H1 (cell line): ENCODE measurements around the gene PRRG2. TPM values are rescaled to one million over a fixed set of nuclear protein-coding genes. Genes with fewer than 3 reads are reported as not detected.

Experiments used
- CTCF ChIA-PET: fragments of 300-600 bp; sonication (Branson Sonifier 250); formaldehyde crosslinking; loops from one replicate; lab custom pipeline; 2021; ENCODE audit not compliant: partially characterized antibody; lab: Charles Lee
- POLR2A ChIA-PET: fragments of 300-600 bp; sonication (Branson Sonifier 250); formaldehyde crosslinking; loops from one replicate; lab custom pipeline; 2021; ENCODE audit warnings: inconsistent platforms; ENCODE audit not compliant: partially characterized antibody; lab: Charles Lee
- DNase-seq, 2 experiments: peaks; one replicate each; pipeline versions ENCODE4 v3.0.0 to v3.0.0-alpha.2; 2010 to 2022; ENCODE audit warnings: low spot score in 2 of 2, low read depth in 1 of 2, mixed read lengths in 1 of 2
- FAIRE-seq: peaks from 2 replicates; lab custom pipeline; 2011; peaks lifted over from hg19 to GRCh38; lab: Jason Lieb, UNC
- H2AFZ ChIP-seq: 2 replicates; pipeline ENCODE4 v1.8.1; 2012; ENCODE audit warnings: low read length, inconsistent platforms
- H2AK5ac ChIP-seq: 2 replicates; pipeline ENCODE4 v1.6.1; 2013; ENCODE audit warnings: low read depth, low read length
- H2BK120ac ChIP-seq: replicated peaks from 2 replicates; pipeline ENCODE3; 2013; ENCODE audit warnings: low read depth, low read length, inconsistent platforms
- H2BK12ac ChIP-seq: 2 replicates; pipeline ENCODE4 v1.6.1; 2013; ENCODE audit warnings: low read depth, low read length
- H2BK15ac ChIP-seq: 2 replicates; pipeline ENCODE4 v1.6.1; 2013; ENCODE audit warnings: low read length
- H2BK20ac ChIP-seq: 2 replicates; pipeline ENCODE4 v1.6.1; 2013; ENCODE audit warnings: low read length
- H2BK5ac ChIP-seq: 2 replicates; pipeline ENCODE4 v1.6.1; 2013; ENCODE audit warnings: low read depth, low read length
- H3K14ac ChIP-seq: 2 replicates; pipeline ENCODE4 v1.6.1; 2013; ENCODE audit warnings: inconsistent platforms; ENCODE audit not compliant: insufficient read length
- H3K18ac ChIP-seq: 2 replicates; pipeline ENCODE4 v1.6.1; 2013; ENCODE audit warnings: low read length; ENCODE audit errors: extremely low read depth
- H3K23ac ChIP-seq: 2 replicates; pipeline ENCODE4 v1.6.1; 2013; ENCODE audit warnings: inconsistent platforms; ENCODE audit not compliant: insufficient read length
- H3K23me2 ChIP-seq: 2 replicates; pipeline ENCODE4 v1.6.1; 2013; ENCODE audit warnings: low read depth, low read length
- H3K27ac ChIP-seq: 2 replicates; pipeline ENCODE4 v1.6.1; 2011; ENCODE audit warnings: low read depth, low read length, inconsistent platforms
- H3K27me3 ChIP-seq, 4 experiments: replicated peaks in 1 of 4; 1 replicate in 1 of 4; 2 replicates in 3 of 4; pipeline versions ENCODE4 v1.6.1 to v1.8.1; 2011 to 2013; ENCODE audit warnings: low read length in 3 of 4, mild to moderate bottlenecking in 3 of 4, inconsistent platforms in 2 of 4, mixed read lengths in 2 of 4, moderate library complexity in 1 of 4; ENCODE audit not compliant: control insufficient read depth in 3 of 4, insufficient read depth in 3 of 4; ENCODE audit errors: extremely low read depth in 1 of 4
- H3K36me3 ChIP-seq, 4 experiments: 2 replicates each; pipeline versions ENCODE4 v1.6.1 to v1.8.1; 2011 to 2013; ENCODE audit warnings: mild to moderate bottlenecking in 4 of 4, low read length in 3 of 4, moderate library complexity in 2 of 4, control low read depth in 1 of 4, inconsistent platforms in 1 of 4; ENCODE audit not compliant: insufficient read depth in 4 of 4, control insufficient read depth in 2 of 4
- H3K4ac ChIP-seq: replicated peaks from 2 replicates; pipeline ENCODE3; 2013; ENCODE audit warnings: low read length, low read depth, mixed read lengths, inconsistent platforms; ENCODE audit not compliant: insufficient read length
- H3K4me1 ChIP-seq, 4 experiments: replicated peaks in 1 of 4; 1 replicate in 1 of 4; 2 replicates in 3 of 4; pipeline versions ENCODE4 v1.6.1 to v1.8.1; 2011 to 2013; ENCODE audit warnings: low read length in 3 of 4, inconsistent platforms in 2 of 4, mixed read lengths in 1 of 4; ENCODE audit not compliant: insufficient read depth in 4 of 4, control insufficient read depth in 3 of 4
- H3K4me2 ChIP-seq, 2 experiments: 2 replicates each; pipeline versions ENCODE4 v1.6.1 to v1.8.1; 2011 to 2013; ENCODE audit warnings: low read depth in 2 of 2, low read length in 2 of 2, control low read depth in 1 of 2, inconsistent platforms in 1 of 2, mild to moderate bottlenecking in 1 of 2; ENCODE audit not compliant: insufficient read depth in 1 of 2
- H3K4me3 ChIP-seq, 4 experiments: fragments of 200-600, 300-600 bp in 1 of 4; sonication (generic), shearing (Covaris generic), sonication (Bioruptor Twin) in 1 of 4; 2 replicates each; pipeline versions ENCODE4 v1.5.1 to v1.8.1; 2011 to 2016; ENCODE audit warnings: low read length in 4 of 4, low read depth in 3 of 4, control low read depth in 2 of 4, inconsistent platforms in 2 of 4, mild to moderate bottlenecking in 2 of 4, mixed read lengths in 1 of 4, moderate library complexity in 1 of 4; ENCODE audit not compliant: insufficient read depth in 2 of 4; ENCODE audit errors: extremely low read depth in 1 of 4
- H3K56ac ChIP-seq: replicated peaks from 2 replicates; pipeline ENCODE3; 2013; ENCODE audit warnings: low read depth, mild to moderate bottlenecking, mixed read lengths, low read length, inconsistent platforms; ENCODE audit not compliant: insufficient read length
- H3K79me1 ChIP-seq: 2 replicates; pipeline ENCODE4 v1.6.1; 2013; ENCODE audit warnings: low read depth, low read length, control low read depth
- H3K79me2 ChIP-seq, 2 experiments: 2 replicates each; pipeline versions ENCODE4 v1.6.1 to v1.8.1; 2012 to 2013; ENCODE audit warnings: low read length in 2 of 2, mild to moderate bottlenecking in 2 of 2, inconsistent platforms in 1 of 2; ENCODE audit not compliant: insufficient read depth in 2 of 2, control insufficient read depth in 1 of 2
- H3K9ac ChIP-seq, 4 experiments: replicated peaks in 1 of 4; 1 replicate in 1 of 4; 2 replicates in 3 of 4; pipeline versions ENCODE4 v1.6.1 to v1.8.1; 2011 to 2013; ENCODE audit warnings: low read depth in 3 of 4, low read length in 3 of 4, control low read depth in 2 of 4, mild to moderate bottlenecking in 2 of 4, moderate library complexity in 2 of 4, inconsistent platforms in 1 of 4; ENCODE audit errors: extremely low read depth in 1 of 4
- H3K9me3 ChIP-seq, 2 experiments: 2 replicates each; pipeline versions ENCODE4 v1.6.1 to v1.8.1; 2012 to 2013; ENCODE audit warnings: mild to moderate bottlenecking in 2 of 2, moderate library complexity in 2 of 2, control low read depth in 1 of 2, inconsistent platforms in 1 of 2, low read depth in 1 of 2, low read length in 1 of 2, mixed read lengths in 1 of 2; ENCODE audit not compliant: insufficient read depth in 2 of 2
- H4K20me1 ChIP-seq, 2 experiments: replicated peaks in 1 of 2; 2 replicates each; pipeline versions ENCODE3 to v1.8.1; 2011 to 2013; ENCODE audit warnings: inconsistent platforms in 2 of 2, low read length in 2 of 2, mild to moderate bottlenecking in 1 of 2; ENCODE audit not compliant: insufficient read depth in 2 of 2, control insufficient read depth in 1 of 2
- H4K5ac ChIP-seq: 2 replicates; pipeline ENCODE4 v1.6.1; 2013; ENCODE audit warnings: low read length, low read depth, mixed read lengths, inconsistent platforms; ENCODE audit not compliant: insufficient read length
- H4K8ac ChIP-seq: 2 replicates; pipeline ENCODE4 v1.8.0; 2013; ENCODE audit warnings: mild to moderate bottlenecking, moderate library complexity, low read length, inconsistent platforms; ENCODE audit not compliant: insufficient read depth; ENCODE audit errors: extremely low read depth
- H4K91ac ChIP-seq: replicated peaks from 2 replicates; pipeline ENCODE3; 2013; ENCODE audit warnings: low read length, mixed read lengths, inconsistent platforms; ENCODE audit not compliant: insufficient read length
- BACH1 ChIP-seq: IDR thresholded peaks from 2 replicates; pipeline ENCODE4 v1.6.1; 2012; ENCODE audit warnings: low read length, improper control_type of control experiment
- FOSL1 ChIP-seq: IDR thresholded peaks from 2 replicates; pipeline ENCODE4 v1.6.1; 2011; ENCODE audit warnings: mild to moderate bottlenecking, low read depth, low read length, moderate library complexity; ENCODE audit not compliant: insufficient read depth
- HDAC2 ChIP-seq, 2 experiments: fragments of 300-600 bp in 1 of 2; sonication (generic) in 1 of 2; IDR thresholded peaks; 2 replicates each; pipeline ENCODE4 v1.6.1; 2011 to 2012; ENCODE audit warnings: low read depth in 2 of 2, low read length in 2 of 2, mild to moderate bottlenecking in 2 of 2, moderate library complexity in 2 of 2, borderline replicate concordance in 1 of 2, inconsistent platforms in 1 of 2
- KDM5A ChIP-seq: fragments of 200-600 bp; IDR thresholded peaks from 2 replicates; pipeline ENCODE4 v1.7.1; 2012; ENCODE audit warnings: mild to moderate bottlenecking, low read length, inconsistent platforms, mixed read lengths
- NANOG ChIP-seq: IDR thresholded peaks from 2 replicates; pipeline ENCODE4 v1.6.1; 2011; ENCODE audit warnings: low read length, low read depth, mild to moderate bottlenecking, inconsistent platforms; ENCODE audit not compliant: insufficient read depth, poor library complexity, severe bottlenecking
- NRF1 ChIP-seq: IDR thresholded peaks from 2 replicates; pipeline ENCODE4 v1.6.1; 2011; ENCODE audit warnings: mild to moderate bottlenecking, low read depth, low read length, improper control_type of control experiment
- RAD21 ChIP-seq, 2 experiments: IDR thresholded peaks in 1 of 2; conservative IDR thresholded peaks in 1 of 2; 2 replicates each; pipeline ENCODE4 v1.6.1; 2011; ENCODE audit warnings: low read depth in 2 of 2, low read length in 2 of 2, improper control_type of control experiment in 1 of 2, inconsistent platforms in 1 of 2, mild to moderate bottlenecking in 1 of 2, moderate library complexity in 1 of 2
- RBBP5 ChIP-seq: IDR thresholded peaks from 2 replicates; pipeline ENCODE4 v1.7.1; 2012; ENCODE audit warnings: low read depth, mild to moderate bottlenecking, inconsistent platforms, low read length, moderate library complexity, borderline replicate concordance
- RNF2 ChIP-seq: fragments of 200-900, 300-1000 bp; sonication (generic); IDR thresholded peaks from 2 replicates; pipeline ENCODE4 v1.7.1; 2016; ENCODE audit warnings: borderline replicate concordance, low read depth, mild to moderate bottlenecking, antibody characterized with exemption, low read length; ENCODE audit not compliant: poor library complexity, severe bottlenecking; ENCODE audit errors: missing control alignments
- RXRA ChIP-seq: IDR thresholded peaks from 2 replicates; pipeline ENCODE4 v1.6.1; 2011; ENCODE audit warnings: low read depth, mild to moderate bottlenecking, low read length, moderate library complexity; ENCODE audit not compliant: insufficient read depth
- SIX5 ChIP-seq: IDR thresholded peaks from 2 replicates; pipeline ENCODE4 v1.6.1; 2011; ENCODE audit warnings: mild to moderate bottlenecking, low read depth, low read length
- SP1 ChIP-seq: IDR thresholded peaks from 2 replicates; pipeline ENCODE4 v1.6.1; 2011; ENCODE audit warnings: low read depth, low read length
- TBP ChIP-seq: IDR thresholded peaks from 2 replicates; pipeline ENCODE4 v1.6.1; 2011; ENCODE audit warnings: low read depth, low read length, improper control_type of control experiment
- WGBS, 2 experiments: shearing (Covaris generic) in 1 of 2; methylation state at CpG; one replicate each; pipeline versions ENCODE4 v1.1.6 to v1.1.7; 2013 to 2015; ENCODE audit warnings: low lambda C conversion rate in 2 of 2, mixed read lengths in 2 of 2, inconsistent platforms in 1 of 2, low coverage in 1 of 2, missing lambda C conversion rate in 1 of 2; ENCODE audit not compliant: insufficient replicate concordance in 2 of 2, insufficient coverage in 1 of 2, insufficient read length in 1 of 2; ENCODE audit errors: extremely low coverage in 1 of 2, missing lambda C conversion rate in 1 of 2; 5-methylcytosine and 5-hydroxymethylcytosine counted together
- polyA plus RNA-seq, 7 experiments: library from polyadenylated mRNA; depleted of rRNA in 3 of 7; stranded (reverse) in 5 of 7; unstranded in 2 of 7; fragments of >200 nt in 5 of 7; fragments of 200-250 nt in 2 of 7; gene quantifications; 1 replicate in 5 of 7; 2 replicates in 1 of 7; 4 replicates in 1 of 7; pipeline versions ENCODE4 v1.2.1 to v1.2.3, GENCODE V29; 2011 to 2013; ENCODE audit warnings: missing spikeins in 2 of 7, mixed read lengths in 2 of 7
- total RNA-seq: library from RNA; stranded (reverse); fragmentation: NEBNext Ultra II Directional; extraction: Animal tissue kit (Norgen Biotek cat#: 25700); gene quantifications from 2 replicates; pipeline ENCODE4 v1.2.1, GENCODE V29; 2021

PRRG2 gene
- total and polyA plus RNA-seq, 2 of the 8 experiments (the other 6 are each of a cell fraction or from before 2014, with no cell fraction given) = 4.1 to 5.6 TPM

DNA sequence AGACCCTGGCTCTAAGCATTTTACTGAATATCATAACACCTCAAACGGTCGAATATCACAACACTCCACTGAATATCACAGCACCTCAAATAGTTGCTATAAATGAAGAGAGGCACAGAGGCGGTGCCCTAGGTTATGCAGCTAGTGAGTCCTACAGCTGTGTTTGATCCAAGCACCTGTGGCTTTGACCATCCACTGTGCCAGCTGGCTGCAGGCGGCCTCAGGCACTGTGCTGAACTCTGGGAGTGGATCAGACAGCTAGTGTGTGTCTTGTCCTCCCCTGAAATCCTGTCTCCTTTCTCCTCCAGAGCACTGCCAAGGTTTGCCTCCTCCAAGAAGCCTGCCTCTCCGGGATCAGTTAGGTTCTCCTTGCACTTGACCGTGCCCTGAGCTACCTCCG, 8.1 kb upstream of the PRRG2 start:
- H3K4me3 ChIP-seq = no peak overlapping the region
- FAIRE-seq (no peak), DNase-seq (no peak)
- no peaks in the 10 kb centered on the region for H3K27me3 ChIP-seq
- H3K23me2 ChIP-seq = no peaks in the 10 kb centered on the region
- WGBS, 2 experiments = 87% methylated on average over 7 of the region's 7 CpGs; no CpG with 5 or more reads in 1 of the 2 experiments
- H2BK15ac ChIP-seq = no peak overlapping the region
- no peak overlapping the region for H3K27ac ChIP-seq
- no peak overlapping the region for H2BK12ac ChIP-seq
- no peak overlapping the region for H3K23ac ChIP-seq
- no peak overlapping the region for H4K91ac ChIP-seq
- H3K14ac ChIP-seq = no peak overlapping the region
- no peak overlapping the region; the same call in 1 of the 2 replicates for H4K8ac ChIP-seq
- ChIA-PET POLR2A (interaction anchor here (1.7 to 4.8 kb wide), 3 partner anchors 12 to 78 kb away, joined by 5 to 22 read pairs (median 16); partner anchors contain the start of gene RPS11), CTCF (interaction anchor here (0.6 to 8.1 kb wide), 6 partner anchors 19 to 94 kb away, joined by 3 to 240 read pairs (median 6); no protein-coding TSS in a partner anchor)
- no peaks in the 10 kb centered on the region for H3K9me3 ChIP-seq
- H3K4me2 ChIP-seq = no peak overlapping the region
- no peak overlapping the region for H4K5ac ChIP-seq
- H3K36me3 ChIP-seq = peaks cover 0 to 8% (median 4%) of the 10 kb centered on the region in 4 experiments; a peak in 4 of 8 replicates
- peaks cover 0 to 41% of the 10 kb centered on the region in 2 experiments; a peak in 3 of 4 replicates for H3K79me2 ChIP-seq
- no peak overlapping the region for H3K56ac ChIP-seq
- H2BK5ac ChIP-seq = no peak overlapping the region
- no peak overlapping the region for H2BK120ac ChIP-seq
- peaks cover 2% of the 10 kb centered on the region; the same call in 1 of the 2 replicates for H3K79me1 ChIP-seq
- peaks cover 2 to 5% (median 4%) of the 10 kb centered on the region in 4 experiments; a peak in 5 of 7 replicates for H3K4me1 ChIP-seq
- peaks cover 8 to 10% of the 10 kb centered on the region in 2 experiments for H4K20me1 ChIP-seq
- no peak overlapping the region for H2AK5ac ChIP-seq
- H2BK20ac ChIP-seq = no peak overlapping the region
- no peak overlapping the region for H3K9ac ChIP-seq
- H3K4ac ChIP-seq = no peak overlapping the region
- H3K18ac ChIP-seq = no peak overlapping the region
- no peak overlapping the region for H2AFZ ChIP-seq
- TF ChIP-seq RXRA = no peak
- no peak for TF ChIP-seq NANOG
- no peak for TF ChIP-seq BACH1
- TF ChIP-seq RNF2 = no peak
- TF ChIP-seq TBP = no peak
- no peak for TF ChIP-seq NRF1
- TF ChIP-seq RBBP5 = no peak
- no peak for TF ChIP-seq HDAC2 (IDR thresholded peaks at IDR 0.05; ENCODE audit: borderline replicate concordance in 1 of 2, low read depth in 2 of 2, low read length in 2 of 2)
- no peak for TF ChIP-seq RAD21 (IDR thresholded peaks at IDR 0.05 in 1 of 2, conservative IDR thresholded peaks at IDR 0.05 in 1 of 2; ENCODE audit: low read depth in 2 of 2, low read length in 2 of 2)
- TF ChIP-seq KDM5A = no peak
- TF ChIP-seq FOSL1 = no peak
- TF ChIP-seq SIX5 = no peak
- no peak for TF ChIP-seq SP1
